H9 (cell line): ENCODE measurements around the gene TSPAN11. TPM values are rescaled to one million over a fixed set of nuclear protein-coding genes. Genes with fewer than 3 reads are reported as not detected.

Source experiments
- DNase-seq: peaks from one replicate; pipeline ENCODE4 v3.0.0-alpha.2; 2017
- H2AFZ ChIP-seq: one replicate; pipeline ENCODE4 v1.6.1; 2013; ENCODE audit warnings: mild to moderate bottlenecking, low read length, control low read depth, moderate library complexity
- H2AK5ac ChIP-seq: 2 replicates; pipeline ENCODE4 v1.6.1; 2013; ENCODE audit warnings: low read length, control low read depth, mixed read lengths; ENCODE audit not compliant: insufficient read length
- H2BK120ac ChIP-seq: one replicate; pipeline ENCODE4 v1.6.1; 2013; ENCODE audit warnings: low read depth, mild to moderate bottlenecking, low read length, control low read depth, inconsistent platforms; ENCODE audit not compliant: poor library complexity, severe bottlenecking
- H2BK12ac ChIP-seq: 2 replicates; pipeline ENCODE4 v1.6.1; 2013; ENCODE audit warnings: low read length, control low read depth, mixed read lengths, low read depth; ENCODE audit not compliant: insufficient read length
- H2BK15ac ChIP-seq: 2 replicates; pipeline ENCODE4 v1.6.1; 2013; ENCODE audit warnings: low read depth, low read length, control low read depth
- H2BK20ac ChIP-seq: one replicate; pipeline ENCODE4 v1.6.1; 2013; ENCODE audit warnings: low read depth, mild to moderate bottlenecking, low read length, control low read depth, inconsistent platforms; ENCODE audit not compliant: poor library complexity, severe bottlenecking
- H2BK5ac ChIP-seq: 2 replicates; pipeline ENCODE4 v1.6.1; 2013; ENCODE audit warnings: low read length, control low read depth, mixed read lengths; ENCODE audit not compliant: insufficient read length
- H3K14ac ChIP-seq: 2 replicates; pipeline ENCODE4 v1.6.1; 2013; ENCODE audit warnings: low read length, control low read depth; ENCODE audit not compliant: insufficient read depth
- H3K18ac ChIP-seq: 2 replicates; pipeline ENCODE4 v1.6.1; 2013; ENCODE audit warnings: low read depth, mild to moderate bottlenecking, mixed read lengths, low read length, control low read depth; ENCODE audit not compliant: insufficient read length
- H3K23ac ChIP-seq: 2 replicates; pipeline ENCODE4 v1.6.1; 2013; ENCODE audit warnings: low read length, control low read depth, mixed read lengths, low read depth; ENCODE audit not compliant: insufficient read length
- H3K23me2 ChIP-seq: 2 replicates; pipeline ENCODE4 v1.6.1; 2013; ENCODE audit warnings: low read depth, mild to moderate bottlenecking, mixed read lengths, low read length, control low read depth; ENCODE audit not compliant: insufficient read length, poor library complexity, severe bottlenecking
- H3K27ac ChIP-seq: 2 replicates; pipeline ENCODE4 v1.5.1; 2013; ENCODE audit warnings: low read length, control low read depth, mixed read lengths, low read depth; ENCODE audit not compliant: insufficient read length
- H3K27me3 ChIP-seq: 2 replicates; pipeline ENCODE4 v1.6.1; 2013; ENCODE audit warnings: low read length, control low read depth, inconsistent platforms; ENCODE audit not compliant: insufficient read depth
- H3K4ac ChIP-seq: 2 replicates; pipeline ENCODE4 v1.6.1; 2013; ENCODE audit warnings: low read depth, mild to moderate bottlenecking, control low read depth, inconsistent platforms, low read length, moderate library complexity
- H3K4me1 ChIP-seq: 2 replicates; pipeline ENCODE4 v1.6.1; 2013; ENCODE audit warnings: low read length, control low read depth, inconsistent platforms; ENCODE audit not compliant: insufficient read depth
- H3K4me2 ChIP-seq: 2 replicates; pipeline ENCODE4 v1.6.1; 2013; ENCODE audit warnings: low read length, control low read depth, mixed read lengths; ENCODE audit not compliant: insufficient read length, insufficient read depth
- H3K56ac ChIP-seq: 2 replicates; pipeline ENCODE4 v1.6.1; 2013; ENCODE audit warnings: low read depth, mild to moderate bottlenecking, mixed read lengths, low read length, control low read depth; ENCODE audit not compliant: insufficient read length
- H3K79me1 ChIP-seq: 2 replicates; pipeline ENCODE4 v1.6.1; 2013; ENCODE audit warnings: low read depth, mild to moderate bottlenecking, moderate library complexity, low read length, control low read depth, inconsistent platforms; ENCODE audit not compliant: insufficient read depth, poor library complexity, severe bottlenecking
- H3K79me2 ChIP-seq: 2 replicates; pipeline ENCODE4 v1.6.1; 2013; ENCODE audit warnings: low read length, control low read depth, inconsistent platforms; ENCODE audit not compliant: insufficient read depth
- H3K9ac ChIP-seq: 2 replicates; pipeline ENCODE4 v1.6.1; 2013; ENCODE audit warnings: low read length, control low read depth, mixed read lengths; ENCODE audit not compliant: insufficient read length; ENCODE audit errors: extremely low read depth
- H3K9me3 ChIP-seq: one replicate; pipeline ENCODE4 v1.6.1; 2013; ENCODE audit warnings: low read depth, low read length, inconsistent platforms; ENCODE audit not compliant: control insufficient read depth
- H3T11ph ChIP-seq: one replicate; pipeline ENCODE4 v1.6.1; 2013; ENCODE audit warnings: mild to moderate bottlenecking, low read length, control low read depth, inconsistent platforms
- H4K20me1 ChIP-seq: one replicate; pipeline ENCODE4 v1.6.1; 2013; ENCODE audit not compliant: control insufficient read depth, insufficient read length, insufficient read depth
- H4K5ac ChIP-seq: 2 replicates; pipeline ENCODE4 v1.6.1; 2013; ENCODE audit warnings: low read depth, mild to moderate bottlenecking, mixed read lengths, low read length, control low read depth; ENCODE audit not compliant: insufficient read length
- H4K8ac ChIP-seq: replicated peaks from 2 replicates; pipeline ENCODE4 v1.6.1; 2013; ENCODE audit warnings: low read length, control low read depth, mixed read lengths, low read depth; ENCODE audit not compliant: insufficient read length
- H4K91ac ChIP-seq: 2 replicates; pipeline ENCODE4 v1.6.1; 2013; ENCODE audit warnings: low read depth, mild to moderate bottlenecking, moderate library complexity, mixed read lengths, low read length, control low read depth; ENCODE audit not compliant: insufficient read length
- H3K27ac Mint-ChIP-seq, 3 experiments: 2 replicates in 2 of 3; 3 replicates in 1 of 3; pipeline ENCODE4 v1.8.0; 2020 to 2021; ENCODE audit warnings: mixed read lengths in 3 of 3, mild to moderate bottlenecking in 1 of 3, moderate library complexity in 1 of 3
- H3K27me3 Mint-ChIP-seq: 2 replicates; pipeline ENCODE4 v1.8.0; 2021; ENCODE audit warnings: low read depth, mild to moderate bottlenecking, moderate library complexity, mixed read lengths
- H3K36me3 Mint-ChIP-seq, 3 experiments: 2 replicates in 2 of 3; 3 replicates in 1 of 3; pipeline ENCODE4 v1.8.0; 2020 to 2021; ENCODE audit warnings: low read depth in 3 of 3, mixed read lengths in 3 of 3; ENCODE audit not compliant: insufficient read depth in 1 of 3
- H3K4me1 Mint-ChIP-seq, 2 experiments: 2 replicates each; pipeline ENCODE4 v1.8.0; 2020; ENCODE audit warnings: mixed read lengths in 2 of 2
- H3K4me3 Mint-ChIP-seq, 2 experiments: 2 replicates in 1 of 2; 3 replicates in 1 of 2; pipeline ENCODE4 v1.8.0; 2020 to 2021; ENCODE audit warnings: mild to moderate bottlenecking in 2 of 2, mixed read lengths in 2 of 2, moderate library complexity in 1 of 2
- H3K9me3 Mint-ChIP-seq, 2 experiments: 2 replicates in 1 of 2; 3 replicates in 1 of 2; pipeline ENCODE4 v1.8.0; 2020; ENCODE audit warnings: mild to moderate bottlenecking in 2 of 2, mixed read lengths in 2 of 2, moderate library complexity in 1 of 2
- CTCF ChIP-seq: fragments of 200-600 bp; sonication (generic); conservative IDR thresholded peaks from 3 replicates; pipeline ENCODE4 v1.8.0; 2021; ENCODE audit warnings: antibody characterized with exemption, mild to moderate bottlenecking
- WGBS: extraction: QIAGEN DNeasy Blood & Tissue Kit; methylation state at CpG from one replicate; pipeline ENCODE4 v1.1.7; 2013; ENCODE audit warnings: missing lambda C conversion rate, low lambda C conversion rate, mixed read lengths; ENCODE audit not compliant: insufficient read length; ENCODE audit errors: extremely low coverage; 5-methylcytosine and 5-hydroxymethylcytosine counted together
- total RNA-seq: library from RNA; stranded (reverse); gene quantifications from 2 replicates; pipeline ENCODE4 v1.2.1, GENCODE V29; 2021

TSPAN11 gene
- total RNA-seq, 1 experiment from 2014 or later, result 4.2 TPM

GRCh38 chr12:30976206-30976605 is 49.7 kb downstream of the TSPAN11 start:
- Histone ChIP-seq H2BK15ac (no peak overlapping the region), H3K79me1 (no peaks in the 10 kb centered on the region), H3K56ac (no peak overlapping the region), H3K9ac (no peak overlapping the region), H3K27me3 (no peaks in the 10 kb centered on the region), H3K23ac (no peak overlapping the region), H3K4me2 (no peak overlapping the region), H3K14ac (no peak overlapping the region), H3K27ac (no peak overlapping the region), H4K91ac (no peak overlapping the region), H4K20me1 (no peaks in the 10 kb centered on the region), H3K79me2 (no peaks in the 10 kb centered on the region), H2BK20ac (no peak overlapping the region), H2AK5ac (no peak overlapping the region), H2AFZ (no peak overlapping the region), H3K18ac (no peak overlapping the region), H3K4ac (no peak overlapping the region), H2BK12ac (no peak overlapping the region), H3K9me3 (no peaks in the 10 kb centered on the region), H3T11ph (no peak overlapping the region), H4K5ac (no peak overlapping the region), H2BK120ac (no peak overlapping the region), H2BK5ac (no peak overlapping the region), H4K8ac (no peak overlapping the region), H3K23me2 (no peaks in the 10 kb centered on the region), H3K4me1 (no peaks in the 10 kb centered on the region; the same call in 1 of the 2 replicates)
- no peak for TF ChIP-seq CTCF
- WGBS, result no CpG with 5 or more reads among the region's 7 CpGs
- H3K9me3 Mint-ChIP-seq, result no peaks in the 10 kb centered on the region
- peaks cover 22 to 26% of the 10 kb centered on the region in 2 experiments for H3K4me1 Mint-ChIP-seq
- DNase-seq, result no peak
- H3K36me3 Mint-ChIP-seq, result no peaks in the 10 kb centered on the region
- H3K4me3 Mint-ChIP-seq, result no peak overlapping the region; a peak in 1 of 5 replicates
- peak overlapping the region in 1 of 3 experiments; percentile 44; a peak in 1 of 7 replicates for H3K27ac Mint-ChIP-seq
- H3K27me3 Mint-ChIP-seq, result peaks cover 9% of the 10 kb centered on the region
